Dendritic cell treated with granulocyte-macrophage colony-stimulating factor and Interleukin-4, amounts not matched to agents 40 ng/mL and 50 ng/mL, for 4 days (primary cell): ENCODE data around the gene RASA3.
"Not testable (repeated sequence)": the region's sequence is repeated elsewhere in the genome, so short reads cannot be mapped to it uniquely, and the experiment has no call there.

Experiments used
- H3K27ac Mint-ChIP-seq: one replicate; pipeline ENCODE4 v1.8.0; 2022; ENCODE audit warnings: mild to moderate bottlenecking, mixed read lengths
- H3K27me3 Mint-ChIP-seq: one replicate; pipeline ENCODE4 v1.8.0; 2022; ENCODE audit warnings: mild to moderate bottlenecking, mixed read lengths
- H3K36me3 Mint-ChIP-seq: one replicate; pipeline ENCODE4 v1.8.0; 2022; ENCODE audit warnings: low read depth, mixed read lengths
- H3K4me1 Mint-ChIP-seq: one replicate; pipeline ENCODE4 v1.8.0; 2022; ENCODE audit warnings: low read depth, mixed read lengths
- H3K4me3 Mint-ChIP-seq: one replicate; pipeline ENCODE4 v1.8.0; 2022; ENCODE audit warnings: mild to moderate bottlenecking, moderate library complexity, mixed read lengths
- H3K9me3 Mint-ChIP-seq: one replicate; pipeline ENCODE4 v1.8.0; 2022; ENCODE audit warnings: mixed read lengths
- intact Hi-C: fragments of 100-400 bp; cut with micrococcal nuclease; formaldehyde crosslinking; loops from one replicate; pipeline ENCODE4 v1.15.0; 2022

Gene RASA3

GRCh38 chr13:114130131-114130836, 2.1 kb downstream of the RASA3 start:
- Mint-ChIP-seq H3K36me3 (peaks cover 22% of the 10 kb centered on the region), H3K4me3 (peak overlapping the region; percentile 90), H3K27ac (peak overlapping the region; percentile 84), H3K4me1 (peaks cover 73% of the 10 kb centered on the region), H3K9me3 (no peaks in the 10 kb centered on the region), H3K27me3 (peaks cover 10% of the 10 kb centered on the region)
- intact Hi-C loops, result loop anchor here (5.0 kb wide), 2 partner anchors 63 to 97 kb away; no protein-coding TSS in a partner anchor

GRCh38 chr13:114129649-114130062, 2.8 kb downstream of the RASA3 start:
- H3K27me3 Mint-ChIP-seq, result peaks cover 6% of the 10 kb centered on the region
- peaks cover 28% of the 10 kb centered on the region for H3K36me3 Mint-ChIP-seq
- no peak overlapping the region for H3K4me3 Mint-ChIP-seq
- peaks cover 80% of the 10 kb centered on the region for H3K4me1 Mint-ChIP-seq
- peak overlapping the region; percentile 84 for H3K27ac Mint-ChIP-seq
- H3K9me3 Mint-ChIP-seq, result no peaks in the 10 kb centered on the region
- intact Hi-C loops, result loop anchor here (5.0 kb wide), 2 partner anchors 62 to 98 kb away; no protein-coding TSS in a partner anchor

GRCh38 chr13:114128624-114129522, 3.5 kb downstream of the RASA3 start:
- intact Hi-C loops, result no loop called here

GRCh38 chr13:114128348-114128623, 4.1 kb downstream of the RASA3 start:
- intact Hi-C loops, result no loop called here
- H3K27me3 Mint-ChIP-seq, result no peaks in the 10 kb centered on the region
- peaks cover 85% of the 10 kb centered on the region for H3K4me1 Mint-ChIP-seq
- H3K36me3 Mint-ChIP-seq, result peaks cover 31% of the 10 kb centered on the region
- no peaks in the 10 kb centered on the region for H3K9me3 Mint-ChIP-seq
- H3K4me3 Mint-ChIP-seq, result peak overlapping the region; percentile 66
- peak overlapping the region; percentile 84 for H3K27ac Mint-ChIP-seq

More at GRCh38 chr13:114128624-114129522, 3.5 kb downstream of the RASA3 start:
- Mint-ChIP-seq H3K4me3 (peak overlapping the region; percentile 66), H3K27me3 (peaks cover 2% of the 10 kb centered on the region), H3K9me3 (no peaks in the 10 kb centered on the region), H3K27ac (peak overlapping the region; percentile 84), H3K4me1 (peaks cover 83% of the 10 kb centered on the region), H3K36me3 (peaks cover 31% of the 10 kb centered on the region)

- H3K9me3 Mint-ChIP-seq, result no peaks in the 10 kb centered on the region
- H3K27me3 Mint-ChIP-seq, result no peaks in the 10 kb centered on the region
- H3K36me3 Mint-ChIP-seq, result peaks cover 31% of the 10 kb centered on the region
- H3K27ac Mint-ChIP-seq, result peak overlapping the region; percentile 84
- H3K4me1 Mint-ChIP-seq, result peaks cover 91% of the 10 kb centered on the region
- intact Hi-C loops, result no loop called here
- no peak overlapping the region for H3K4me3 Mint-ChIP-seq
These were observed 4.7 kb downstream of the RASA3 start for GRCh38 chr13:114127473-114128347.

- no peaks in the 10 kb centered on the region for H3K9me3 Mint-ChIP-seq
- H3K27me3 Mint-ChIP-seq, result no peaks in the 10 kb centered on the region
- intact Hi-C loops, result no loop called here
- H3K27ac Mint-ChIP-seq, result peak overlapping the region; percentile 84
- H3K4me1 Mint-ChIP-seq, result peaks cover 98% of the 10 kb centered on the region
- peaks cover 29% of the 10 kb centered on the region for H3K36me3 Mint-ChIP-seq
- no peak overlapping the region for H3K4me3 Mint-ChIP-seq
These were observed 5.5 kb downstream of the RASA3 start for GRCh38 chr13:114126789-114127472.

GRCh38 chr13:114126086-114126485, 6.3 kb downstream of the RASA3 start:
- H3K27me3 Mint-ChIP-seq, intact Hi-C loops, H3K4me3 Mint-ChIP-seq, H3K9me3 Mint-ChIP-seq: not testable (repeated sequence)
- H3K4me1 Mint-ChIP-seq, result peaks cover 98% of the 10 kb centered on the region
- H3K36me3 Mint-ChIP-seq, result peaks cover 23% of the 10 kb centered on the region
- H3K27ac Mint-ChIP-seq, result peak overlapping the region; percentile 40

GRCh38 chr13:114125589-114125988, 6.8 kb downstream of the RASA3 start:
- Mint-ChIP-seq H3K9me3 (no peaks in the 10 kb centered on the region), H3K27ac (peak overlapping the region; percentile 41), H3K36me3 (peaks cover 23% of the 10 kb centered on the region), H3K4me3 (no peak overlapping the region), H3K4me1 (peaks cover 98% of the 10 kb centered on the region), H3K27me3 (no peaks in the 10 kb centered on the region)
- intact Hi-C loops, result no loop called here

- Mint-ChIP-seq H3K27me3 (no peaks in the 10 kb centered on the region), H3K36me3 (peaks cover 23% of the 10 kb centered on the region), H3K4me3 (no peak overlapping the region), H3K9me3 (no peaks in the 10 kb centered on the region), H3K27ac (peak overlapping the region; percentile 41), H3K4me1 (peaks cover 95% of the 10 kb centered on the region)
- intact Hi-C loops, result no loop called here
These were observed 7.5 kb downstream of the RASA3 start for GRCh38 chr13:114124921-114125320.

GRCh38 chr13:114124431-114124830, 8.0 kb downstream of the RASA3 start:
- H3K36me3 Mint-ChIP-seq, result peaks cover 23% of the 10 kb centered on the region
- H3K27ac Mint-ChIP-seq, result peak overlapping the region; percentile 41

GRCh38 chr13:114123876-114124275, 8.5 kb downstream of the RASA3 start:
- peaks cover 92% of the 10 kb centered on the region for H3K4me1 Mint-ChIP-seq
- no peaks in the 10 kb centered on the region for H3K9me3 Mint-ChIP-seq
- no peak overlapping the region for H3K27ac Mint-ChIP-seq
- H3K4me3 Mint-ChIP-seq, result no peak overlapping the region
- intact Hi-C loops, result no loop called here
- H3K36me3 Mint-ChIP-seq, result peaks cover 23% of the 10 kb centered on the region
- no peaks in the 10 kb centered on the region for H3K27me3 Mint-ChIP-seq

More at GRCh38 chr13:114124431-114124830, 8.0 kb downstream of the RASA3 start:
- H3K27me3 Mint-ChIP-seq, result no peaks in the 10 kb centered on the region
- H3K4me3 Mint-ChIP-seq, result no peak overlapping the region
- H3K4me1 Mint-ChIP-seq, result peaks cover 92% of the 10 kb centered on the region
- intact Hi-C loops, result no loop called here
- no peaks in the 10 kb centered on the region for H3K9me3 Mint-ChIP-seq

GRCh38 chr13:114123448-114123847, 9.0 kb downstream of the RASA3 start:
- Mint-ChIP-seq H3K4me1 (peaks cover 92% of the 10 kb centered on the region), H3K27me3 (no peaks in the 10 kb centered on the region), H3K27ac (peak overlapping the region; percentile 80), H3K9me3 (no peaks in the 10 kb centered on the region), H3K36me3 (peaks cover 22% of the 10 kb centered on the region), H3K4me3 (peak overlapping the region; percentile 22)
- intact Hi-C loops, result no loop called here

- intact Hi-C loops, result no loop called here
- peaks cover 17% of the 10 kb centered on the region for H3K36me3 Mint-ChIP-seq
- H3K4me3 Mint-ChIP-seq, result peak overlapping the region; percentile 15
- no peaks in the 10 kb centered on the region for H3K27me3 Mint-ChIP-seq
- peaks cover 91% of the 10 kb centered on the region for H3K4me1 Mint-ChIP-seq
- no peaks in the 10 kb centered on the region for H3K9me3 Mint-ChIP-seq
- H3K27ac Mint-ChIP-seq, result peak overlapping the region; percentile 80
These were observed 9.7 kb downstream of the RASA3 start for GRCh38 chr13:114122591-114123211.
